ENCODE data around the gene PTPRN2.

PTPRN2 gene

DNA sequence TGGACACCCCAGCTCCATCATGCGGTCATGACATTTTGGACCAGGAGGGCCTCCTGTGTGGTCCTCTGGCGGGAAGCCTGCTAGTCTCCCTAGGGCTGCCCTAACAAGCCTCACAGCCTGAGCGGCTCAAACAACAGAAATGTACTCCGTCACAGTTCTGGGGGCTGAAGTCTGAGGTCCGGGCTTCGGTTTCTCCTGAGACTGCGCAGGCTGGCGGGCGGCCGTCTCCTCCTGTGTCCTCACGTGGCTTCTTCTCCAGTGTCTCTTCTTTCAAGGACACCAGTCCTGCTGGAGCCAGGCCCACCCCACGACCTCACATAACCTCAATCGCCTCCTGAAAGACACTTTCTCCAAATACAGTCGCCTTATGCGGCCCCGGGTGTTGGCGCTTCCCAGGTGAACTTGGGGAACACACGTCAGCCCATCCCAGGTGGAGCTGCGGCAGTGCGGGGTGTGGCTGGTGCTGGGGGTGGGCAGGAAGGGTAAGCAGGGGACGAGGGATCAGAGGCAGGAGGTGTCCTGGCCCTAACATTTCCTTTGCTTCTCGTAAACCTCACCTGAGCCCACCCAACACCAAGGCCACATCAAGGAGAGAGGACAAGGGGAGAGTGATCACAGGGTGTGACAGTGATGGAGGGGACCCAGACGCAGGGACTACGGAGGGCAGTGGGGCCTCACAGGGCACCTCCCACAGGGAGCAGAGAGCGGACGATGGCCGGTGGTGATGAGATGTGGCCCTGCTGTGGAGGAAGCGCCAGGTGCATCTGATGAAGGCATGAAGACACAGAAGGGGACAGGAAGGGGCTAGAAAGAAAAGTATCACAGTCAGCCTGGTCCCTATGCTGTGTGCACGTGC, 580.6 kb downstream of the PTPRN2 start:
- DNase-seq (ENCODE audit: low read depth, low spot score): no peak
- no peak overlapping the region for H3K4me3 ChIP-seq (ENCODE audit: low read depth, low read length)
- ChIA-PET CTCF (no interaction called here), POLR2A (no interaction called here)
- TF ChIP-seq CTCF (IDR thresholded peaks at IDR 0.05; ENCODE audit: insufficient read depth, low read length, missing control alignments): no peak

- H3K4me3 ChIP-seq (ENCODE audit: low read depth, low read length): no peak overlapping the region
- POLR2A ChIA-PET: no interaction called here
- TF ChIP-seq CTCF (IDR thresholded peaks at IDR 0.05; ENCODE audit: insufficient read depth, low read length, missing control alignments): no peak
- CTCF ChIA-PET: no interaction called here
- no peak for DNase-seq (ENCODE audit: low read depth, low spot score)
Observed at GRCh38 chr7:158005531-158005930, 582.1 kb downstream of the PTPRN2 start.

DNA sequence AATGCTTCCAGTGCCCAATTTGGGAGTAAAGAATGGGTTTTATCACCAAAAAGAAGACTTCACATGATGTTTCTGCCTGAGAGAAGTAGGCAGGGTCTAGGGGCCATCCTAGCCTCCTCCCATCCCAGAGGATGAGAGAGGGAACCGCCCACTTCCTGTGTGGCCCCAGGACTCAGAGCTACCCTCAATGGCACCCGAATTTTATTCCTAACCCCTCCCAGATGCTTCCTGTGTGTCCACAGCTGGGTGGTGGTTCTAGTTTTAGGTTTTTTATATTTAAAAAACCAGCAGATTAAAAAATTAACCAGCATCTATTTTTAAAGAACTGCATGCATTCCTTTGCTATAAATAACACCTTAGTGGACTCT, 583.5 kb downstream of the PTPRN2 start:
- POLR2A ChIA-PET: no interaction called here
- no peak for TF ChIP-seq CTCF (IDR thresholded peaks at IDR 0.05; ENCODE audit: insufficient read depth, low read length, missing control alignments)
- no peak for DNase-seq (ENCODE audit: low read depth, low spot score)

GRCh38 chr7:158003441-158004122, 584.0 kb downstream of the PTPRN2 start:
- no peak overlapping the region for H3K4me3 ChIP-seq (ENCODE audit: low read depth, low read length)
- TF ChIP-seq CTCF (IDR thresholded peaks at IDR 0.05; ENCODE audit: insufficient read depth, low read length, missing control alignments): no peak
- ChIA-PET POLR2A (no interaction called here), CTCF (no interaction called here)
- DNase-seq (ENCODE audit: low read depth, low spot score): no peak

More for the DNA sequence above, 583.5 kb downstream of the PTPRN2 start:
- no peak overlapping the region for H3K4me3 ChIP-seq (ENCODE audit: low read depth, low read length)
- CTCF ChIA-PET: no interaction called here

DNA sequence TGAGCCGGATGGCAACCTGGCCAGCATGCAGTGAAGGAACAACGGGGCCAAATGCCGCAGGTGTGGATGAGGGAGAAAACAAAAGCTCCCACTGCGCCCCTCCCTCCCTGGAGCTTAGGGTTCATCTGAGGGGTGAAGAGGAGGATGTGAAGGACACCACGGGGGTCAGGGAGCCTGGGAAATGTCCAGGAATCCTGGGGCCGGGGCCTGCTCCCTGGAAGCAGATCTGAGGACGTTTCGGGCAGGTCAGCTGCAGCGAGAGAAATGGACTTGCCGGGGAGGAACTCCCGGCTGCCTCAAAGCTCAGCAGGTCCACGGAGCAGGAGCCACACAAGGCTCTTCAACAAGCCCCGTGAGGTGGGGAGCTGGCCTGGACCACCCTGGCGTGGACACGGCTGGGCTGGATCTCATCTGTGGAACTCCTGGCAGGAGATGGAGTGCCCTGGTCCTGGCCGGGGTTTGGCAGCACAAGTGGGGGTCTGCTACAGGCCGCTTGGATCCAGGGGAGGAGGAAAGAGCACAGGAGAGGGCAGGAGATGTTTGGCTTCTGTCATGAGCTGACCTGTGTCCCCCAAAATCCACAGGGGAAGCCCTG, 585.0 kb downstream of the PTPRN2 start:
- CTCF ChIA-PET: no interaction called here

More for the DNA sequence above, 585.0 kb downstream of the PTPRN2 start:
- POLR2A ChIA-PET: no interaction called here
- no peak for DNase-seq (ENCODE audit: low read depth, low spot score)
- TF ChIP-seq CTCF (IDR thresholded peaks at IDR 0.05; ENCODE audit: insufficient read depth, low read length, missing control alignments): no peak
- H3K4me3 ChIP-seq (ENCODE audit: low read depth, low read length): no peak overlapping the region

Data from AG04449 (cell line).